D721Med (cell line): ENCODE measurements around the gene UBE2F.

Experiments
- DNase-seq: peaks from one replicate; pipeline ENCODE4 v3.0.0; 2011; ENCODE audit warnings: low spot score; ENCODE audit not compliant: insufficient read length
- FAIRE-seq: peaks from 2 replicates; lab custom pipeline; 2011; peaks lifted over from hg19 to GRCh38; lab: Jason Lieb, UNC
- TF ChIP-seq, protein P1 (sequence below): IDR thresholded peaks from 2 replicates; pipeline ENCODE4 v1.5.1; 2012; ENCODE audit warnings: mild to moderate bottlenecking, control low read depth; ENCODE audit not compliant: insufficient read depth; ENCODE audit errors: missing control alignments

Gene UBE2F

DNA sequence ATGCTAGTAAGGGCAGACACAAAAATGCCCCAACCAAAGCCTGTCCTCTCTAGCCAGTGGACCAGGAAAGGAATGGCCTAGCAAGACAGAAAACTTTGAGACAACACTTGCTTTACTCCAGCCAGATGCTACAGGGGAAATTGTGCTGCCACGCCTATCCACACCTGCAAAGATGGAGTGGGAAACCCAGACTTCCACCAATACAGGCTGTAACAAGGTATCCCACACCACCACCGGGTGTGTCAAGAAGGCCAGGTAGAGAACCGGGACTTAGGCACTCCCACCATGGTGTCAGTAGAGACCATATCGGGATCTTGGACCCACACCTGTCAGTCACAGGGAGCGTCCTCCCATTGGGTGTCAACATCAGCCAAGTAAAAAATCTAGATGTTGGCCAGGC lies 117.1 kb downstream of the UBE2F start:
- TF ChIP-seq, protein P1, sequence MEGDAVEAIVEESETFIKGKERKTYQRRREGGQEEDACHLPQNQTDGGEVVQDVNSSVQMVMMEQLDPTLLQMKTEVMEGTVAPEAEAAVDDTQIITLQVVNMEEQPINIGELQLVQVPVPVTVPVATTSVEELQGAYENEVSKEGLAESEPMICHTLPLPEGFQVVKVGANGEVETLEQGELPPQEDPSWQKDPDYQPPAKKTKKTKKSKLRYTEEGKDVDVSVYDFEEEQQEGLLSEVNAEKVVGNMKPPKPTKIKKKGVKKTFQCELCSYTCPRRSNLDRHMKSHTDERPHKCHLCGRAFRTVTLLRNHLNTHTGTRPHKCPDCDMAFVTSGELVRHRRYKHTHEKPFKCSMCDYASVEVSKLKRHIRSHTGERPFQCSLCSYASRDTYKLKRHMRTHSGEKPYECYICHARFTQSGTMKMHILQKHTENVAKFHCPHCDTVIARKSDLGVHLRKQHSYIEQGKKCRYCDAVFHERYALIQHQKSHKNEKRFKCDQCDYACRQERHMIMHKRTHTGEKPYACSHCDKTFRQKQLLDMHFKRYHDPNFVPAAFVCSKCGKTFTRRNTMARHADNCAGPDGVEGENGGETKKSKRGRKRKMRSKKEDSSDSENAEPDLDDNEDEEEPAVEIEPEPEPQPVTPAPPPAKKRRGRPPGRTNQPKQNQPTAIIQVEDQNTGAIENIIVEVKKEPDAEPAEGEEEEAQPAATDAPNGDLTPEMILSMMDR = no peak
- no peak for FAIRE-seq

DNA sequence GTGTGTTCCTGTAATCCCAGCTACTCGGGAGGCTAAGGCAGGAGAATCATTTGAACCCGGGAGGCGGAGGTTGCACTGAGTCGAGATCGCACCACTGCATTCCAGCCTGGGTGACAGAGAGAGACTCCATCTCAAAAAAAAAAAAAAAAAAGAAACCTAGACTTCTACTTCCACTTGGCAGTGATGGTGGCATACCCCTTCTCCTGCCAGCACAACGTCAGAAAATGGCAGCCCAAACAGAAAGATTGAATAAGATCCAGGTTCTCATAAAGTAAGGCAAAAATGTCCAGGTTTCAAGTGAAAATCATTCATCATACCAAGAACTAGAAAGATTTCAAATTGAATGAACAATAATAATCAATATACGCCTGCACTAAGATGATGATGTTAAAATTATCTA lies 117.9 kb downstream of the UBE2F start:
- TF ChIP-seq, protein P1 = no peak
- no peak for DNase-seq
- FAIRE-seq = no peak

More for the DNA sequence above, 117.1 kb downstream of the UBE2F start:
- no peak for DNase-seq

DNA sequence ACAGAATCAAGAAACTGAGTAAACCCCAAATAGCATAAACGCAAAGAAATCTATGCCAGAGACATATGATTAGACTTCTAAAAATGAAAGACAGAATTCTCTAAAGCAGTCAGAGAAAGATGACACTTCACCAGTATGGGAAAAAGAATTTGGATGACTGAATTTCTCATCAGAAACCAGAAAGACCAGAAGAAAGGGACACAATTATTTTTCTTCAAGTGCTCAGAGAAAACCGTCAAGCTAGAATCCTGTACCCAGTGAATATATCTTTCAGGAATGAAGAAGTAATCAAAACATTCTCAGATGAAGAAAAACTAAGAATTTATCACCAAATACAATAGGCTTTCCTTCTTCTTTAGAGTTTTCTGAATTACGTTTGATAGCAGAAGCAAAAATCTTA lies 119.1 kb downstream of the UBE2F start:
- DNase-seq (no peak), FAIRE-seq (no peak)
- TF ChIP-seq, protein P1 = no peak

DNA sequence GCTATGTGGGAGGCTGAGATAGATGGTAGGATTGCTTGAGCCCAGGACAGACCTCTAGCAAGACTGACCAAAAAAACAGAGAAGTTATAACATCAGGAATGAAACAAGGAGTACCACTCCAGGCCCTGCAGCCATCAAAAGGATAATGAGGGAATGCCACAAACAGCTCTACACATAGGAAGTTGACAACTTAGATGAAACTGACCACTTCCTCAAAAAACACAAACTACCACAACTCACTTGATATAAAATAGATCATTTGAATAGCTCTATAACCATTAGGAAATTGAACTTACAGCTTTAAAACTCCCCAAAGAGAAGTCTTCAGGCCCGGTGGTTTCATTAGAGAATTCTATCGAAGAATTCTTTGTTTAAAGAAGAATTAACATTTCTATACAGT lies 120.4 kb downstream of the UBE2F start:
- FAIRE-seq = no peak
- TF ChIP-seq, protein P1 = no peak
- no peak for DNase-seq

DNA sequence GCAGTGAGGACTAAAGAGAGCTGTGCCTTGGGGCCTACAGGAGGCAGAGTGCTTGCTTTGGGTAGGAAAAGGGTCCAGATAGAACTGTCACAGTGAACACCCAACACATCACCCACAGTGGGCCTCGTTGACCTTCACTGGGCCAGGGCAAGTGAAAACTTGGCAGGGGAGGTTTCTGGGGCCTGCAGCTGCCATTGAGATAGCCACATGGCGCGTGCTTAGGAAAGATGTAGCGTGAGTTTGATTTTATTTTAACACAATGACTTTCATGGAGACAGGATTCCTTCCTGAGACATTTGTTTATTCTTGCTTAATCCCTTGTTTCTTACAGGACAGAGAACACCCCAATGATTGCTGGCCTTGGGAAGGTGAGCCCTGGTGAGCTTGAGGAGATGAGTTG lies 124.1 kb downstream of the UBE2F start:
- TF ChIP-seq, protein P1 = no peak
- FAIRE-seq (no peak), DNase-seq (no peak)

DNA sequence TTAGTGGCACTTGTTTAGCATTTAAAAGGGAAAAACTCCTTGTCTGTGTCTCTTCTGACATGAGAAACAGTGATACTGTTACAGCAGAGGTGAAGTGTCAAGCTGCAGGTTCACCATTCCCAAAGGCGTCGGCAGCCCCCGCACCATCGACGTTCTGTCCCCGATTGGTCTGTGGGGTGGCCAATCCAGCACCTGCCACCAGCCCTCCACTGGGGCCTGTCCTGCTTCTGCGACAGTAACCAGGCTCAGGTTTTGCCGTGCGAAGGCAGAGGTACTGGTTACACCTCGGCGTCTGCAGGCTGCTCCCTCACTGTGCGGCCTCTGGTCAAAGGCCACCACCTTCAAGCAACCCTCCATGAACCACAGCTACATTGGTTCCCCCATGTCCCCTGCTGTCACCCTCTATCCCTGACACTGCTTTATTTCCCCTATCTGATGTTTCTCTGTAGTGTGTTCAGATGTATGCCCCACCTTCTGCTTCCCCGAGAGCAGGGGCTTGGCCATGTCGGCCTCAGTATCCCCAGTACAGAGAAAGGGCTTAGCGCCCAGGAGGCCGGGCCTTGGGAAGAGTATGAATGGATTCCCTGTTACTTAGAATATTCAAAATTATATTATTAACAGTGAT lies 124.7 kb downstream of the UBE2F start:
- TF ChIP-seq, protein P1 = no peak
- DNase-seq (no peak), FAIRE-seq (no peak)
